NCI-H2196 (cell line): ENCODE measurements around the gene TADA2A.

Experiments
- DNase-seq: peaks from one replicate; lab custom pipeline; 2025; ENCODE audit not compliant: unreplicated experiment; lab: John Stamatoyannopoulos, UW

Gene TADA2A

DNA sequence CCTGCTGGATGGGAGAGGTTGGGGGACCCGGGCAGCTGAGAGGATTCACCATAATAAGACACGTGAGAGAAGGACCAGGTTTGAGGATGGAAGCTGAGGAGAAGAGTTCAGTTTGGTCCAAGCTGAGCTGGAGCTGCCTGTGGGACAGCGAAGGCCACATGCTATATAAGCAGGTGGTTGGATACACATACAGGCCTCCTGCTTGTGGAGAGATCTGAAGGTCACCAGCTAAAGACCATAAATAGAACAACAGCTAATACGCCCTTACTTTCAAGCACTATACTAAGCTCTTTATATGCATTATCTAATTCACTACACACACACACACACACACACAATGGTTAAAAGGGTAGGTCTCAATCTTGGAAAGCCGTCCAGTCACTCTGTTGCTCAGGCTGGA, 115.1 kb downstream of the TADA2A start:
- no peak for DNase-seq

DNA sequence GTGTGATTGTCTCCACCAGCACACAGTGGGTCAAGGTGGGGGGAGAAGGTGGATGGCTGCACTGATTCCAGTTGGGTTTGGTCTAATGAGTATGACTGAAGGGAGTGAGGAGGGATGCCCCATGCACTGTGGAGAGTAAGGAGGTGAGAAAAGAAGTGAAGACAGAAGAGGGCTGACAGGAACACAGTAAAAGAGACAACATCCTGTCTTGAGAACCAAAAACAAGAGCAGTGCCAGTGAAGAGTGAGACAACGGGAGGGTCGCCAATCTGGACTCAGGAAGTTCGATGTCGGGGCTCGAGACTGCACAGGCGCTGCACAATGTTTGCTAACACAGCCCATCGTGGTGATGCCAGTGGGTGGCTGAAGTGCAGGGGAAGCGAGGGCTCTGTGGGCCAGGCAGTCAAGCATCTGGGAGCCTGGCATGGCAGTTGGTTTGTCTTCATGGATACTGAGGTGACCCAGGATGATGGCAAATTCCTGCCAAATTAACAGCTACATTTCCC, 117.1 kb downstream of the TADA2A start:
- no peak for DNase-seq

DNA sequence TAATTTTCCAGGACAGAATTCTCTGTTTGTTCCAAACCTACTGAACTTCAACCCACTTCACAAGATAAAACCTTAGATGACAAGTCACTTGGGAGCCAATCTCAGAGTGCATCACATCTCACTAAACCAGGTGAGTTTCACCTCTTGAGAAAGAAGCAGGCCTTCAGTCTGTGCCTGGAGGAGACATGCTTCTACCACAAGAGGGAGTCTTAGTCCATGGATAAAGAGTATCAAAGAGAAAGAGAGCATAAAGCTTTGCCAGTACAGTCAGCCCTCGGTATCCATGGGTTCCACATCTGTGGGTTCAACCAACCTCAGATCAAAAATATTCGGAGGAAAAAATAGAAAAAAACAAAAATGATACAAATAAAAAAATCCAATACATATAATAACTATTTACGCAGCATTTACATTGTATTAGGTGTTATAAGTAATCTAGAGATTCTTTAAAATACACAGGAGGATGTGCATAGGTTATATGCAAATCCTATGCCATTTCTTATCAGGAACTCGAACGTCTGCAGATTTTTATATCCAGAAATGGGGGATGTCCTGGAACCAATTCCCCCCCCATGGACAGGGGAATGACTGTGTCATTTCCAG, 120.7 kb downstream of the TADA2A start:
- DNase-seq: peak; percentile 34
